SHP77 treated with DMSO at 0.1 percent for 48 hours (cell line): Measurements from ENCODE around the gene VWA5B2.

Experiments used
- DNase-seq: peaks from one replicate; lab custom pipeline; 2025; lab: John Stamatoyannopoulos, UW

The VWA5B2 gene

GRCh38 chr3:184275961-184276910 is 46.9 kb downstream of the VWA5B2 start, which contains the start of gene ECE2:
ECE2 (plus strand) TSS chr3:184276022; CDS start chr3:184276154, 132 bp downstream.
- no peak for DNase-seq

DNA sequence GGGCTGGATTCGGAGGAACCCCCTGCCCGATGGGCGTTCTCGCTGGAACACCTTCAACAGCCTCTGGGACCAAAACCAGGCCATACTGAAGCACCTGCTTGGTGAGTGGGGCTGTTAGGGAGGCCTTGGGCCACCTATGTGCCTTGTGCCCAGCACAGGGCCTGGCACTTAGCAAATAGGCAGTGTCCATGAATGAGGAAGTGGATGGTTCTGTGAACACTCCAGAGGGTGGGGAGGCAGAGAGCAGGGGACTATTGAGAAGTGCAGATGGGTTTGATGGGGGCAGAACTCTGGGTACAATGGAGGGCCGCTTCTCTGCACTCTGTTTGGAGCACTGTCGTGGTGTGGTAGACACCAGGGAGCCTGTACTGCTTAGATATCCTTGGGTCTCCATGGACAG is 48.0 kb downstream of the VWA5B2 start:
- DNase-seq, result no peak

- no peak for DNase-seq
These were observed 53.6 kb downstream of the VWA5B2 start for GRCh38 chr3:184282941-184283340.

GRCh38 chr3:184283681-184284080 is 54.3 kb downstream of the VWA5B2 start:
- no peak for DNase-seq

- peak; percentile 73 for DNase-seq
These were observed 55.3 kb downstream of the VWA5B2 start for GRCh38 chr3:184284696-184285095.

DNA sequence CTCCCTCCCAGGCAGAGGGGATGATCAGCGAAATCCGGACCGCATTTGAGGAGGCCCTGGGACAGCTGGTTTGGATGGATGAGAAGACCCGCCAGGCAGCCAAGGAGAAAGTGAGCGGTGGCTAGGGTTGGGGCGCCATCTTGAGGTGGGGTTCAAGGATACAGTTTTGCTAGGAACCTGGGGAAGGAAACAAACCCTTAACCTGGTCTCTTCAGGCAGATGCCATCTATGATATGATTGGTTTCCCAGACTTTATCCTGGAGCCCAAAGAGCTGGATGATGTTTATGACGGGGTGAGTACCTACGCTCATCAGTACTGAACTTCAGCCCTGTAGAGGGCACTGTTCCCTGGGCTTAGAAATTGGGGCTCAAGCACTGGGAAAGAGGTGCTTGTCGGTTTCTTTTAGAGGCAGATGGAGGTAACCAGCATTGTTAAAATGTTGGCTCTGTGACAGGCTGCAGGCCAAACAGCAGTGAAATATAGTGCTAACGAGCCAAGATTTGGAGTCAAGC is 60.1 kb downstream of the VWA5B2 start:
- DNase-seq, result peak; percentile 48

DNA sequence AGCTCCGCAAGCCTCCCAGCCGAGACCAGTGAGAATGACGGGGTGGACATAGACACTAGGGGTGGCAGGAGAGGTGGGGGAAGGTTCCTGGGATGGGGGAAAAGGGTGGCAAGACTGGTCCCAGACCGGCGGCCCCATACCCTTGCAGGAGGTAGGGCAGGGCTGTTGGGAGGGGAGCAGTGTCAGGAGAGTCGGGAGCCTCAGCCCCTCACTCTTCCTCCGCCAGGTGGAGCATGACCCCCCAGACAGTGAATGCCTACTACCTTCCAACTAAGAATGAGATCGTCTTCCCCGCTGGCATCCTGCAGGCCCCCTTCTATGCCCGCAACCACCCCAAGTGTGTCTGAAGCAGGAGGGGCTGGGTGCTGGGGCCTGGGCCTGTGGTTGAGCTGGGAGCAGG is 60.9 kb downstream of the VWA5B2 start:
- DNase-seq, result no peak

DNA sequence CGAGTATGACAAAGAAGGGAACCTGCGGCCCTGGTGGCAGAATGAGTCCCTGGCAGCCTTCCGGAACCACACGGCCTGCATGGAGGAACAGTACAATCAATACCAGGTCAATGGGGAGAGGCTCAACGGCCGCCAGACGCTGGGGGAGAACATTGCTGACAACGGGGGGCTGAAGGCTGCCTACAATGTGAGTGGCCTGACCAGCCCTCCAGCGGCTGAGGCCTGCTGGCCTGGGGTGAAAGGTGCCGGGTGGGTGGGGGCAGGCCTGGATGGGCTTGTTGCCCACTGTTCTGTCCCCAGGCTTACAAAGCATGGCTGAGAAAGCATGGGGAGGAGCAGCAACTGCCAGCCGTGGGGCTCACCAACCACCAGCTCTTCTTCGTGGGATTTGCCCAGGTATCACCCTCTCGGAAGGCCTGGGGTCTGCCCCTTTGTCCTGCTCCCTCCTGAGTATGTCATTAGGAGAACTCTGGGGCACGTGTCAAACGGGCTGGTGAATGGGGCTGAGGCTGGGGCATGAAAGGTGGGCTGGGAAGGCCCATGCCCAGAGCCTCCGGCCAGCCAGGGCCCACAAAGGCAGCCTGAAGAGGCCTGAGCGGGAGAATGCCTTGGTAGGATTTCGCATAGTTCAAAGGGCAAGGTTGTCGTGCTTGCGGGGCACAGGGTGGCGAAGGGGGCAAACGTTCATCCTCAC is 61.8 kb downstream of the VWA5B2 start:
- no peak for DNase-seq
